A549 (cell line): Measurements from ENCODE around the gene MAN1C1. TPM values are rescaled to one million over a fixed set of nuclear protein-coding genes. Genes with fewer than 3 reads are reported as not detected.

ENCODE experiments used
- ATAC-seq, 2 experiments: fragments of 200-7000 bp in 1 of 2; fragments of >200 bp in 1 of 2; cut with Nextera tagmentation in 1 of 2; cut with Tn5 transposase in 1 of 2; 3 replicates each; pipeline versions ENCODE4 v1.8.0 to v1.9.1; 2018 to 2020; ENCODE audit warnings: mild to moderate bottlenecking in 1 of 2, moderate library complexity in 1 of 2
- CTCF ChIA-PET: fragments of 300-600 bp; sonication (Branson Sonifier 250); formaldehyde crosslinking; extraction: SDS; loops from one replicate; lab custom pipeline; 2021; ENCODE audit warnings: antibody characterized with exemption, inconsistent platforms; lab: Yijun Ruan, JAX
- POLR2A ChIA-PET: fragments of 350-600 bp; formaldehyde crosslinking; extraction: SDS; loops from one replicate; lab custom pipeline; 2021; ENCODE audit warnings: antibody characterized with exemption, inconsistent platforms; lab: Yijun Ruan, JAX
- DNase-seq, 2 experiments: peaks; one replicate each; pipeline versions ENCODE4 v3.0.0 to v3.0.0-alpha.2; 2011 to 2016; ENCODE audit warnings: low read depth in 1 of 2, low spot score in 1 of 2
- FAIRE-seq: peaks from 2 replicates; lab custom pipeline; 2011; peaks lifted over from hg19 to GRCh38; lab: Jason Lieb, UNC
- H3K27ac ChIP-seq, 2 experiments: fragments of >200 bp; sonication (Bioruptor Twin); formaldehyde crosslinking; 3 replicates each; pipeline ENCODE4 v1.5.1; 2016 to 2017
- H3K4me1 ChIP-seq: fragments of >200 bp; sonication (Bioruptor Twin); formaldehyde crosslinking; 3 replicates; pipeline ENCODE4 v1.6.1; 2016
- H3K4me2 ChIP-seq: fragments of >200 bp; sonication (Bioruptor Twin); formaldehyde crosslinking; 3 replicates; pipeline ENCODE4 v1.6.1; 2016
- H3K4me3 ChIP-seq: fragments of >200 bp; sonication (Bioruptor Twin); formaldehyde crosslinking; 3 replicates; pipeline ENCODE4 v1.5.1; 2016
- H3K9me3 ChIP-seq: fragments of >200 bp; sonication (Bioruptor Twin); formaldehyde crosslinking; 3 replicates; pipeline ENCODE4 v1.6.1; 2016
- ATOH8 ChIP-seq: fragments of 250-450 bp; sonication (Bioruptor Pico); IDR thresholded peaks from 2 replicates; pipeline ENCODE4 v1.5.0; 2020; ENCODE audit warnings: low read depth, mild to moderate bottlenecking, moderate library complexity
- BCL3 ChIP-seq: fragments of >200 bp; sonication (Bioruptor Twin); formaldehyde crosslinking; IDR thresholded peaks from 3 replicates; pipeline ENCODE4 v1.6.1; 2016
- CBX2 ChIP-seq: fragments of 200-600 bp; sonication (generic); IDR thresholded peaks from 2 replicates; pipeline ENCODE4 v1.6.1; 2016; ENCODE audit warnings: low read depth, mild to moderate bottlenecking, borderline replicate concordance
- CBX8 ChIP-seq: fragments of 200-600 bp; sonication (generic); IDR thresholded peaks from 2 replicates; pipeline ENCODE4 v1.6.1; 2016
- EHF ChIP-seq: fragments of 250-450 bp; sonication (Bioruptor Pico); IDR thresholded peaks from 2 replicates; pipeline ENCODE4 v1.5.0; 2020; ENCODE audit warnings: mild to moderate bottlenecking
- ELK1 ChIP-seq: fragments of 150-350 bp; IDR thresholded peaks from 2 replicates; pipeline ENCODE4 v1.6.1; 2014; ENCODE audit warnings: low read depth, mild to moderate bottlenecking, low read length
- EP300 ChIP-seq, 2 experiments: fragments of >200 bp; sonication (Bioruptor Twin); formaldehyde crosslinking; IDR thresholded peaks; 2 replicates in 1 of 2; 3 replicates in 1 of 2; pipeline ENCODE4 v1.6.1; 2016 to 2017
- ESRRA ChIP-seq: fragments of 150-350 bp; IDR thresholded peaks from 2 replicates; pipeline ENCODE4 v1.6.1; 2014; ENCODE audit warnings: mild to moderate bottlenecking, low read length, borderline replicate concordance
- FOSL2 ChIP-seq, 2 experiments: fragments of 450-650 bp in 1 of 2; fragments of >200 bp in 1 of 2; sonication (Bioruptor Twin) in 1 of 2; formaldehyde crosslinking; IDR thresholded peaks; 2 replicates each; pipeline versions ENCODE4 v1.5.0 to v1.6.1; 2016 to 2020; ENCODE audit warnings: mild to moderate bottlenecking in 1 of 2, moderate library complexity in 1 of 2
- GATA3 ChIP-seq: IDR thresholded peaks from 2 replicates; pipeline ENCODE4 v1.6.1; 2012; ENCODE audit warnings: borderline replicate concordance
- HDAC2 ChIP-seq: fragments of 200-600 bp; sonication (generic); IDR thresholded peaks from 2 replicates; pipeline ENCODE4 v1.6.1; 2016
- HEYL ChIP-seq: fragments of 250-450 bp; sonication (Bioruptor Pico); IDR thresholded peaks from 2 replicates; pipeline ENCODE4 v1.8.0; 2021; ENCODE audit warnings: mild to moderate bottlenecking, moderate library complexity
- HOXB5 ChIP-seq: fragments of 250-450 bp; sonication (Bioruptor Pico); IDR thresholded peaks from 2 replicates; pipeline ENCODE4 v1.5.0; 2020; ENCODE audit warnings: mild to moderate bottlenecking, moderate library complexity
- KDM1A ChIP-seq: fragments of 200-600 bp; sonication (generic); IDR thresholded peaks from 2 replicates; pipeline ENCODE4 v1.6.1; 2016; ENCODE audit warnings: low read depth, mild to moderate bottlenecking
- KDM5A ChIP-seq: fragments of 200-600 bp; sonication (generic); IDR thresholded peaks from 2 replicates; pipeline ENCODE4 v1.6.1; 2016; ENCODE audit warnings: antibody characterized with exemption, mild to moderate bottlenecking
- MAZ ChIP-seq: fragments of 150-350 bp; IDR thresholded peaks from 2 replicates; pipeline ENCODE4 v1.6.1; 2014; ENCODE audit warnings: antibody characterized with exemption, low read depth, low read length, borderline replicate concordance
- MYC ChIP-seq: IDR thresholded peaks from 2 replicates; pipeline ENCODE4 v1.6.1; 2012; ENCODE audit warnings: mild to moderate bottlenecking, inconsistent platforms, low read length, improper control_type of control experiment, borderline replicate concordance
- NFE2L2 ChIP-seq: fragments of 150-350 bp; conservative IDR thresholded peaks from 2 replicates; pipeline ENCODE4 v1.6.1; 2014; ENCODE audit warnings: low read length
- NPAS2 ChIP-seq: fragments of 250-450 bp; sonication (Bioruptor Pico); IDR thresholded peaks from 2 replicates; pipeline ENCODE4 v1.8.0; 2022; ENCODE audit warnings: mild to moderate bottlenecking, moderate library complexity, borderline replicate concordance
- NR3C1 ChIP-seq: fragments of >200 bp; sonication (Bioruptor Twin); formaldehyde crosslinking; IDR thresholded peaks from 3 replicates; pipeline ENCODE4 v1.6.1; 2017
- RAD21 ChIP-seq, 2 experiments: fragments of >200 bp in 1 of 2; sonication (Bioruptor Twin) in 1 of 2; formaldehyde crosslinking in 1 of 2; IDR thresholded peaks in 1 of 2; conservative IDR thresholded peaks in 1 of 2; 2 replicates in 1 of 2; 3 replicates in 1 of 2; pipeline ENCODE4 v1.6.1; 2012 to 2018; ENCODE audit warnings: inconsistent platforms in 1 of 2
- RARB ChIP-seq: fragments of 250-450 bp; sonication (Bioruptor Pico); IDR thresholded peaks from 2 replicates; pipeline ENCODE4 v1.8.0; 2021; ENCODE audit warnings: mild to moderate bottlenecking, moderate library complexity
- RCOR1 ChIP-seq: fragments of 150-350 bp; IDR thresholded peaks from 2 replicates; pipeline ENCODE4 v1.6.1; 2014; ENCODE audit warnings: antibody characterized with exemption, low read length, low read depth
- REST ChIP-seq: fragments of 200-600 bp; sonication (generic); IDR thresholded peaks from 2 replicates; pipeline ENCODE4 v1.6.1; 2016; ENCODE audit warnings: antibody characterized with exemption, mild to moderate bottlenecking, moderate library complexity
- RFX5 ChIP-seq: fragments of 450-650 bp; IDR thresholded peaks from 2 replicates; pipeline ENCODE4 v1.7.1; 2014; ENCODE audit warnings: antibody characterized with exemption, mild to moderate bottlenecking, moderate library complexity
- SMC3 ChIP-seq: fragments of >200 bp; sonication (Bioruptor Twin); formaldehyde crosslinking; IDR thresholded peaks from 3 replicates; pipeline ENCODE4 v1.6.1; 2018; ENCODE audit warnings: inconsistent platforms
- TFCP2L1 ChIP-seq: fragments of 250-450 bp; sonication (Bioruptor Pico); IDR thresholded peaks from 2 replicates; pipeline ENCODE4 v1.5.0; 2021; ENCODE audit warnings: mild to moderate bottlenecking
- ZNF302 ChIP-seq: fragments of 250-450 bp; sonication (Bioruptor Pico); IDR thresholded peaks from 2 replicates; pipeline ENCODE4 v1.9.0; 2021; ENCODE audit warnings: inconsistent platforms, mild to moderate bottlenecking, moderate library complexity
- ZSCAN20 ChIP-seq: fragments of 250-450 bp; sonication (Bioruptor Pico); IDR thresholded peaks from 2 replicates; pipeline ENCODE4 v1.8.0; 2022; ENCODE audit warnings: mild to moderate bottlenecking, moderate library complexity
- WGBS: methylation state at CpG from one replicate; pipeline ENCODE4 v1.1.6; 2017; ENCODE audit errors: missing lambda C conversion rate; 5-methylcytosine and 5-hydroxymethylcytosine counted together
- polyA plus RNA-seq, 4 experiments: library from polyadenylated mRNA; depleted of rRNA in 3 of 4; stranded (reverse); fragments of >200 nt; fragmentation: RNase III in 1 of 4; extraction: RNeasy Plus Mini Kit Qiagen cat#74134 plus additional on column Dnase treatment in 1 of 4; gene quantifications; 2 replicates in 3 of 4; 3 replicates in 1 of 4; pipeline ENCODE4 v1.2.3, GENCODE V29; 2011 to 2017

MAN1C1 gene
- polyA plus RNA-seq, 2 of the 4 experiments (the other 2 are of a cell fraction), result 0.22 to 0.27 TPM

- ATAC-seq, result no peak
- CTCF ChIA-PET, result no interaction called here
- Histone ChIP-seq H3K9me3 (no peaks in the 10 kb centered on the region), H3K27ac (no peak overlapping the region), H3K4me3 (no peak overlapping the region), H3K4me1 (peaks cover 12% of the 10 kb centered on the region), H3K4me2 (no peak overlapping the region)
- FAIRE-seq, result no peak
- no peak for DNase-seq
- POLR2A ChIA-PET, result no interaction called here
- WGBS, result 94% methylated on average over 14 of the region's 15 CpGs
- no peak for TF ChIP-seq ZNF302
- no peak for TF ChIP-seq CBX2
- no peak for TF ChIP-seq ATOH8
- TF ChIP-seq CBX8, result no peak
- TF ChIP-seq NFE2L2, result no peak
- no peak for TF ChIP-seq ZSCAN20
- no peak for TF ChIP-seq REST
- no peak for TF ChIP-seq KDM1A
- no peak for TF ChIP-seq EP300 (IDR thresholded peaks at IDR 0.05)
- TF ChIP-seq RFX5, result no peak
- no peak for TF ChIP-seq RCOR1
- no peak for TF ChIP-seq ESRRA
- TF ChIP-seq FOSL2 (IDR thresholded peaks at IDR 0.05), result no peak
- no peak for TF ChIP-seq FOSL2 (CRISPR knock-in tag; IDR thresholded peaks at IDR 0.05)
- TF ChIP-seq EHF (CRISPR knock-in tag), result no peak
- TF ChIP-seq KDM5A, result no peak
- no peak for TF ChIP-seq BCL3
- TF ChIP-seq MYC, result no peak
Observed at GRCh38 chr1:25816112-25816718, 199.6 kb downstream of the MAN1C1 start.

- Histone ChIP-seq H3K4me1 (peaks cover 13% of the 10 kb centered on the region), H3K4me3 (no peak overlapping the region), H3K4me2 (peak overlapping the region; percentile 83; the same call in 2 of the 3 replicates), H3K9me3 (no peaks in the 10 kb centered on the region), H3K27ac (0 out of 6 replicates have a peak overlapping the region, but pooled peaks of 1 of the 2 experiments have one; percentile 13)
- no peak for ATAC-seq
- CTCF ChIA-PET, result interaction anchor here (1.0 kb wide), 1 partner anchor 181 kb away, joined by 3 read pairs; no protein-coding TSS in a partner anchor
- FAIRE-seq, result no peak
- 49% methylated on average over 3 of the region's 8 CpGs for WGBS
- POLR2A ChIA-PET, result no interaction called here
- no peak for DNase-seq
- no peak for TF ChIP-seq RARB (CRISPR knock-in tag)
- TF ChIP-seq BCL3, result no peak
- no peak for TF ChIP-seq MAZ
- no peak for TF ChIP-seq ATOH8
- no peak for TF ChIP-seq SMC3
- TF ChIP-seq NPAS2 (CRISPR knock-in tag), result no peak
- no peak for TF ChIP-seq HOXB5 (CRISPR knock-in tag)
- no peak for TF ChIP-seq HEYL (CRISPR knock-in tag)
- TF ChIP-seq GATA3, result no peak
- TF ChIP-seq TFCP2L1 (CRISPR knock-in tag), result no peak
- no peak for TF ChIP-seq RAD21 (conservative IDR thresholded peaks at IDR 0.05 in 1 of 2, IDR thresholded peaks at IDR 0.05 in 1 of 2)
- TF ChIP-seq NR3C1, result no peak
- no peak for TF ChIP-seq ELK1
- TF ChIP-seq HDAC2, result no peak
Observed at GRCh38 chr1:25817840-25818501, 201.4 kb downstream of the MAN1C1 start.
